AG09319 (cell line): ENCODE results near the gene CRISPLD2.
A peak's percentile ranks its signal among the peaks of the same experiment; 100 is the strongest.

Source experiments
- DNase-seq: peaks from one replicate; pipeline ENCODE4 v3.0.0-alpha.2; 2010; ENCODE audit warnings: low read depth; ENCODE audit errors: extremely low read depth
- CTCF ChIP-seq: IDR thresholded peaks from 2 replicates; pipeline ENCODE4 v1.5.1; 2011; ENCODE audit warnings: low read depth, mild to moderate bottlenecking, inconsistent platforms, low read length, moderate library complexity

CRISPLD2 gene

DNA sequence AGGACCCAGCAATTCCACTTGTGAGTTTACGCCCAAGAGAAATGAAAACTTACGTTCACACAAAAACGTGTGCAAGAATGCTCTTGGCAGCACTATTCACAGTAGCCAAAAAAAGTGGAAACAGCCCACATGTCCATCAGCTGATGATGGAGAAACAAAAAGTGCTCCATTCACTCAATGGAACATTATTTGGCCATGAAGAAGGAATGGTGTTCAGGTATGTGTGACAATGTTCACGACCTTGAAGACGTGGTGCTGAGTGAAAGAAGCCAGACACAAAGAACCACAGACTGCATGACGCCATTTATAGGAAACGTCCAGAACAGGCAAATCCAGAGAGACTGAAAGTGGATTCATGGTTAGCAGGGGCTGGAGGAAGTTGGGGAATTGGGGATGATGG, 106.7 kb downstream of the CRISPLD2 start:
- TF ChIP-seq CTCF = no peak

GRCh38 chr16:84927621-84928591, 108.1 kb downstream of the CRISPLD2 start:
- no peak for TF ChIP-seq CTCF
- no peak for DNase-seq

More for the DNA sequence above, 106.7 kb downstream of the CRISPLD2 start:
- DNase-seq = no peak

- peak; percentile 6; the same call in 1 of the 2 replicates for TF ChIP-seq CTCF
- peak; percentile 23 for DNase-seq
These were observed 109.1 kb downstream of the CRISPLD2 start for GRCh38 chr16:84928679-84929420.

DNA sequence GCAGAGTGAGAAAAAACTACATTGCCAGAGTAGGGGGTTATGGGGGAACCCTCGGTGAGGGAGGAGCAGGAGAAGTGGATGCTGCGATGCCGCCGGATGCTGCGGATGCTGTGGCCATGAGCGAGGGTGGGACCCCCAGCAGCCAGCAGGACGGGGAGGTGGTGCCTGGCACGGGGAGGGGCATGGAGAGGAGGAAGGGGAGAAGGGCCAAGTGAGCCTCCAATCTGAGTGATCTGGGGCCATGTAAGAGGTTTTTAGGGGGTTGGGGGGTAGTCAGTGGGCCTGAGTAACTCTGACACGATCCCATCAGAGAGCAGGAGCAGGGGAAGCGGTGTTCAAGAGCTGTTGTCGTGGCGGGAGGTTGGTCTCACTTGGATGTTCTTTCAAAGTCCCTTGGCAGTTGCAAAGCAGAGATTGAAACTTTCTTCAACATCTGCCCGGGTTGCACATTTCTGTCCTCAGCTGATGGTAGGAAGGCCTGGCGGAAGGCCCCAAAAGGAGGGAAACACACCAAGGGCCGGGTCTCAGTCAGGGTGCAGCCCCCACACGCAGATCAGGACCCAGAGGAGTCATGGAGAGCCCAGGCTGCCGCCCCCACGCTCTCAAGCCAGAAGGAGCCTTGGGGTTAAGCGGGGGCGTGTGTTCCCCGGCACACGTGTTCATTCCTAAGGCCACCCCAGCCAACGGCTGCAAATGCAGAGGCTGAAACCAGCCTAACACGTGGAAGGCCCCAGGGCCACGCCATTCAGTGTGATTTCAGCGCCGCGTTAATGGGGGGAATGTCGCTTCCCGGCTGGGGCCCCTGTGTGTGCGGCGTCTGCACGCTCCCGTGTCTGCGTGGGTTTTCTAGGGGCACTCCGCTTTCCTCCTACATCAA, 109.9 kb downstream of the CRISPLD2 start:
- TF ChIP-seq CTCF = no peak

GRCh38 chr16:84930298-84931106, 110.7 kb downstream of the CRISPLD2 start:
- no peak for TF ChIP-seq CTCF
- no peak for DNase-seq

More for the DNA sequence above, 109.9 kb downstream of the CRISPLD2 start:
- no peak for DNase-seq

DNA sequence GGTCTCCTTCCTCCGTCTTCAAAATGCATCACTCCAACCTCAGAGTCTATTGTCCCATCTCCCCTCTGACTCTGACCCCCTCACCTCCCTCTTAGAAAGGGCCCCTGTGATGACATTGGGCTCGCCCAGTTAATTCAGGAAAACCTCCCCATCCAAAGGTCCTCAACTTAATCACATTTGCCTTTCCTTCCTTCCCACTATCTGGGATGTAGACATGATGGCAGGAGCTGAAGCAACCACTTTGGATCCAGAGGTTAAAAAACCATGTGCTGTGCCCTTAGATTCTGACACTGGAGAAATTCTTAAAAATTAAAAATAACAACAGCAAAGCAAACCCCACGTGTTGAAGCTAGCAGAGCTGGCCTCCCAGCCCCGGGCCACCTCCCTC, 111.3 kb downstream of the CRISPLD2 start:
- TF ChIP-seq CTCF = no peak
- DNase-seq = no peak
